Activated CD8-positive, alpha-beta memory T cell treated with anti-CD3 and anti-CD28 coated beads, Interleukin-2, amount 50 U/mL, for 1 hour (primary cell): ENCODE results near the gene DTHD1.
A peak's percentile ranks its signal among the peaks of the same experiment; 100 is the strongest.

ENCODE experiments used
- DNase-seq: peaks from one replicate; pipeline ENCODE4 v3.0.0-alpha.2; 2020; ENCODE audit errors: extremely low read depth

DTHD1 gene

GRCh38 chr4:36343501-36344175 lies 62.2 kb downstream of the DTHD1 start:
- no peak for DNase-seq

DNA sequence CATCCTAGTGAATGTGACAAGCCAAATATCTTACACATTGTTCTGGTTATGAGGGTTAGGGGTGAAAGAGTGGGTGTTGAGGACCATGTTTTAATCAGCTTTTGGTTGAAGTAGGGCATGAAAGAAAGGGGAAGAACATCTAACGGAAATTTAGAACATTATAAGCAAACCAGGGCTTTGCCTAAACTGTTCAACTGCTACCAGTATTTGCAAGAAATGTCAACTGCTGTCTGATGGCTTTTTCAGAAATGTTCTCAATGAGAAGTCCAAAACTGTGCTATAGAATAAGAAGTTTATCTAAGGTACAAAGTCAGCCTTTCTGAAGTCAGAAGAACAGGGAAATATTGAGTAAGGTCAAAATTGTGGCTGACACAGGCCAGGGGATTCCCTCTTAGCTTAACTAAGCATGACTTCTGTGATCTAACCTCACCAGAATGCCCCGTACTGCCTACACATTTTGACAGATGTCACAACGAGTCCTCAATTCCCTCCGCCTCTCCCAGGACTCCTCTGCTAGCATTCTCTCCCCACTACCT lies 67.1 kb downstream of the DTHD1 start:
- DNase-seq = no peak

DNA sequence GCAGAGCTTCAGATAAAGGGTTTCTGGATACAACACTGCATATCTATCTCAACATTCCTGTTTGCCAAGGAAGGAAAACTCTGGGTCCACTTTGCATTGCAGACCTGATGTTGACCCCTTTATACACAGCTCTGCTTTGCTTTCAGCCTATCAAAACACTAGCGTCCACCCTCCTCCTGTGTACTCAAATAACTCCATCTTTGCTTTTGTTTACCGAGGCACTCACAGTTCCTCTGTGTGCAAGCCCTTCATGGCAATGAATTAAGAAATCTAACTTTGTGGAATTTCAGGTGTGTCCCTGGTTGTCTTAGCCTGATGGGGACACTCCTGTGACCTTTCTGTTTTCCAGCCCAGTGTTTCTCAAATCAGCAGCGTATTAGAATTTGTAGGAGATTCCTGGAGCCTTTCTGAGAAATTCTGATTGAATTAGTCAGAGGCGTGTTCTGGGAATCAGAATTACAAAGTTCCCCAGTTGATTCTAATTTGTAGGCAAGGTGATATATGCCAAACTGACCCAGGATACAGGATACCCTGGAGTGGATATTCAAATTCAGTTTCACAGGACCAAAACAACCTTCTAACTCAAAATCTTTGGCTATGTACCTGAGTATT lies 68.6 kb downstream of the DTHD1 start:
- no peak for DNase-seq

DNA sequence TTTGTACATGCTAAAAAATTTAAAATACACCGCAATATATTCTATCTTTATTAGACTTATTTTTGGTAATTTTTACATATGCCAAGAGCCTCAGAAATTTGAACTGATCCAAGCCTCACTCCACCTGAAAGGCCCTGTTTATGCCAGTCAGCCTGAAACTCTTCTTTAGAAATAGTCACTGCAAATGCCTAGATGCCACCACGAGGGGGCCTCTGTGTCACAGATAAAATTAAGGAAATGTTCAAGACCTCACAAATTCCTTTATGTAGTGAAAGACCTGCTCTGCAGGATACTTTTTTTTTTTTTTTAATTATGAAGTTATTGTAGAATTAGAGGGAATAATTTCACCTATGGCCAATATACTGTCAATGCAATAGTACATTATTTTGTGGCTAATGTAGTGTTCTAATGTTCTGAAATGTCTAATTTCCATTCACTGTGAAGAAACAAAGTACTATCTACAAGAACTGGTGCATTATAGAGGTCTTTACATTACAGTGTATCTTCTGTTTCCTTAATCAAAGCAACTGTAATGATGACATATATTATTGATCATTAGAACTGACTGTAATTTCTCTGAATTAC lies 69.8 kb downstream of the DTHD1 start:
- peak; percentile 35 for DNase-seq

GRCh38 chr4:36353998-36354397 lies 72.6 kb downstream of the DTHD1 start:
- DNase-seq = no peak

GRCh38 chr4:36358173-36358572 lies 76.8 kb downstream of the DTHD1 start:
- no peak for DNase-seq

- DNase-seq = no peak
Measured at GRCh38 chr4:36360755-36361154, 79.3 kb downstream of the DTHD1 start.

DNA sequence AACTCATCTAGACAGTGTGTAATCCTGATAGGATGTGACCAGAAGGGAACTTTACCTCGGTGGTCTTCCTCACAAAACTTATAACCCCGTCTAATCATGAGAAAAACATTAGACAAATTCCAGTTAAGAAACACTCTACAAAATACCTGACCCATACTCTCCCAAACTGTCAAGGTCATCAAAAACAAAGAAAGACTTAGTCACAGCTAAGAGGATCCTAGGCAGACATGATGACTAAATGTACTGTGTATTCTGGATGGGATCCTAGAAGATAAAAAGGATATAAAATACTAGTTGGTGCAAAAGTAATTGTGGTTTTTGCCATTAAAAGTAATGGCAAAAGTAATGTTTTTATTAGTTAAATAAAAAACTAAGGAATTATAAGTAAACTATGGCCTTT lies 81.6 kb downstream of the DTHD1 start:
- DNase-seq = no peak

DNA sequence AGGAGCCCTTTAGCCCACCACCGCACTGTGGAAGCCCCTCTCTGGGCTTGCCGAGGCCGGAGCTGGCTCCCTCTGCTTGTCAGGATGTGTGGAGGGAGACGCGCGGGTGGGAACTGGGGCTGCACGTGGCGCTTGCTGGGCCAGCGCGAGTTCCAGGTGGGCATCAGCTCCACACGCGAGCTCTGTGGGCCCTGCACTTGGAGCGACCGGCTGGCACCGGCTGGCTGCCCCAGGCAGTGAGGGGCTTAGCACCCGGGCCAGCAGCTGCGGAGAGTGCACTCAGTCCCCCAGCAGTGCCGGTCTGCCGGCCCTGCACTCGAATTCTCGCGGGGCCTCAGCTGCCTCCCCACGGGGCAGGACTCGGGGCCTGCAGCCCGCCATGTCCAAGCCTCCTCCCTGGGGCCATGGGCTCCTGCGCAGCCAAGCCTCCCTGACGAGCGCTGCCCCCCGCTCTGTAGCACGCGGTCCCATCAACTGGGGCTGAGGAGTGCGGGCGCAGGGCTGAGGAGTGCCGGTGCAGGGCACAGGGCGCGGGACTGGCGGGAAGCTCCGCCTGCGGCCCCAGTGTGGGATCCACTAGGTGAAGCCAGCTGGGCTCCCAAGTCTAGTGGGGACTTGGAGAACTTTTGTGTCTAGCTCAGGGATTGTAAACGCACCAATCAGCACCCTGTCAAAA lies 93.6 kb downstream of the DTHD1 start:
- no peak for DNase-seq

GRCh38 chr4:36385951-36386571 lies 104.6 kb downstream of the DTHD1 start:
- DNase-seq = no peak

DNA sequence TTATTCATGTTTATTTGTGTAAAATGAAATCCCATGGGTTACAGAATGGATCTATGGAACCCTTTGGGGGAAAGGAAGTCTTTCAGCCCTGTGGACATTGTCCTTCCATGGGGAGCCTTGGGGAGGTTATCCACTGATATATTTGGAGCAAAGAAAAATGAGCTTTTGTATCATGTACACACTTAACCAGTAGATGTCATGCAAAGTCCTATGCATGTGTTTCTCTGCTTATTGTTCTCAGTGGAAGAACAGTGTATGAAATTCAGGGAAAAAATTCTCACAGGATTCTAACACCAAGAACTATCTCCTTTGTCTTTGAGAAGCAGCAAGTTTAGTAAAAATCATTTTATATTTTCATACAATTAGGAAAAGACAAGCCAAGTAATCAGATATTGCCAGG lies 105.3 kb downstream of the DTHD1 start:
- no peak for DNase-seq

GRCh38 chr4:36388710-36389109 lies 107.3 kb downstream of the DTHD1 start:
- DNase-seq = no peak

DNA sequence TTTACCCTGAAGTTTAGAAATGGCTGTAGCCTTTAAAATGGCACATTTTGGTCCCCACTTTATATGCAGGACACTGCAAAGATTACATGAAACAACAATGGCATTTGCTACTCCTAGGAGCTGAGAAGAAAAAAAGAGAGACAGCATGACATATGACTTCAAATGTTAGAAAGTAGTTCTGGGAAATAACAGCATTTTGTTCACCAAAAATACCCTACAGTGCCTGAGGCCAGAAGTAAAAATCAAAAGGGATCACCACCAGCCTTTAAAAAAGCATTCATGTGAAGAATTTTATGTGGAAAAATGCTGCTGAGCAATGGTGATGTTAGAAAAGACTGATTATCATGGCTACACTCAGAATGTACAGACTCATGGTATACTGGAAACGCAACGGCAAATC lies 110.0 kb downstream of the DTHD1 start:
- no peak for DNase-seq

GRCh38 chr4:36392024-36392423 lies 110.6 kb downstream of the DTHD1 start:
- no peak for DNase-seq

DNA sequence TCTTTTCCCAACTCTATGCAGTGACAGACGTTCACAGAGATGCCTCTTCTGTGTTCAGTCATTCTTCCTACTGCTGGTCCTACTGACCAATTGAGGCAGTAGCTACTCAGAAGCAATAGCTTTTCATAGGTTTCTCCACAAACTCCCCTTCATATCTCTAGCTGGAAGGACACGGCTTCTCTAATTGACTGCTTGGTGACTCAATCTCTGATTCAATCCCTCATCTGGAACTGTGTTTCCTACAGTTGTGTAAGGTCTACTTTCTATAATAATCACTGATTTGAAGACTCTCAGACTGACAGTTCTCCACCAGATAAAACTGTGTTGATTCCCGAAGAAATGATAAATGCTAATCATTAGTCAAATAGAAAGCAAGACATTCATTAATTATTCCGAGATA lies 111.5 kb downstream of the DTHD1 start:
- no peak for DNase-seq
